ENCODE results near the gene NUDT1.

The NUDT1 gene

DNA sequence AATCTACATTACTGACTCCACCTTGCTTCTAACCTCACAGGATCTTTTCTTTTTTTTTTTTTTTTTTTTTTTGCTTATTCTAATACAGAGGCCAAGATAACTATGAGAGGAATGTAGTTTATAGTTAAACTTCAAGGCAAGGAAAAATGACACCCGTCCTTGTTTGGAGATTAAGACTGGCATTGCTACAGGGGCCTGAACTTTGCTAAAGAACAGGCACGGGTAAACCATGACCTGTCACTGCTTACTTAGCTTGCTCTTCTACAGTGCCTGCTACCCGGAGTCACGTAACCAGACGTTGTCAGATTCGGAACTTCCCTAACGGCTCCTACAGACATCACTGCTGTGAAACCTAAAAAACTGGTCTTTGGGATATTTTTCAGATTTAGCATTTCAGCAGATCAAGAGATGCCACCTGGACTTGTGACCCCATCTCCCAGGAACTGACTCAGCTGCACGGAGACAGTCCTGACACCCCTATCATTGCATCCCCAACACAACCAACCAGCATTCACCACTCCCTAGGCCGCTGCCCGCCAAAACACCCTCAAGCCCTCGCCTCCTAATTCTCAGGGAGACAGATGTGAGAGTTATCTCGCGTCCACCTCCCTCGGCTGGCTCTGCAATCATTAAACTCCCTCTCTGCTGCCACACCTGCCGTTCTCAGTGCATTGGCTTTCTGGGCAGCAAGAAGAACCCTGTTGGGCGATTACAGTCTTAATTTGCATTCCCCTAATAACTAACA lies 36.8 kb upstream of the NUDT1 start:
- peak; percentile 33 for DNase-seq (ENCODE audit: low spot score)

DNA sequence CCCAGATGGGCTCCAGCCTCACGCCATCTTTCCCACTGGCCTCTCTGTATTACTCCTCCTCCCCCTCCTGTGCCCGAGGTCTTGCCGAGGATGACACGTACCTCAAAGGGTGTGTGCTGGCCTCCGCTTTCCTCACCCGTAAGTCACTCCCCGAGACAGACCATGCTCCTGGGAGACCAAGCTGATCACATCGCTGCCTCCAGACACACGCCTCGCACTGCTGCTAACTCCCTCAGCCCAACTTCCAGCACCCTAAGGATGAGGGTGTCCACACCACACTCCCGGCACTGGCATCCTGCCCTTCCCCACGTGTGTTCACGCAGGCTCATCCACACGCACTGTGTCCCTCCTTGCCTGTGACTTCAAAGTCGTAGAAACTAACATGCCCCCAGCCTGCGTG lies 33.3 kb upstream of the NUDT1 start:
- DNase-seq (ENCODE audit: low spot score), result no peak

DNA sequence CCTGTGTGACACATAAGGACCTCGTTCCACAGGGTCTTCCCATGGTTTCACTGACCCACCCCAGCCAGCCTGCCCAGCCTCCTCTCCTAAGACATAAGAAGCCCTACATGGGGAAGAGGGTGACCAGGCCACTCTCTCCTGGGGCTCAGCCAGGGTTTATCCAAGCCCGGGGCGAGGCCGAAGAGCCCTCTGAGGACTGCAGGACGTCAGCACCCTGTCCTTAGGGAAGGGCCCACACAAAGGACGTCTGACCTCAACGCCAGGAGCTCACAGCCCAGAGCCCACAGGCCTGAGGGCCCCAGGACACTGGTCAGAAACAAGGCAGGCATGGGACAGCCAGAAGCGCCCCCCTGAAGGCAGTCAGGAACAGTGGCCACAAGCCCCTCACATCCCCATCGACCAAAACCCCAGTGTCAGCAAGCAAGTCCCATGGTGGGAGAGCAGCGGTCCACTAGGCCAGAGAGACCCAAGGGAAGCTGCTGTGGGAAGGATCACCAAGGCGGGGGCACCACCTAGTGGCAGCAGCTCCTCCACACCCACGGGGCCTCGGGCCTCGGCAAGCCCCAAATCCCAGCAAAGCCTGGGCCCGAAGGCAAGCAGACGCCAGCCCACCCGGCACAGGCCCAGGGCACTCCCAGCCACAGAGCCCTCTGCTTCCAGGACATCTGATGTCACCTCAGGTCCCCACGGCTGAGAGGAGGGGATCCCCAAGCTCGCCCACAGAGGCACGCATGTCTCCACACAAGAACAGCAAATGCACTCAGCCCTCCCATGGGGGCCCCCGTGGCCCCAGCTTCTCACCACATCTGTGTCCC lies 32.7 kb upstream of the NUDT1 start:
- no peak for DNase-seq (ENCODE audit: low spot score)

DNA sequence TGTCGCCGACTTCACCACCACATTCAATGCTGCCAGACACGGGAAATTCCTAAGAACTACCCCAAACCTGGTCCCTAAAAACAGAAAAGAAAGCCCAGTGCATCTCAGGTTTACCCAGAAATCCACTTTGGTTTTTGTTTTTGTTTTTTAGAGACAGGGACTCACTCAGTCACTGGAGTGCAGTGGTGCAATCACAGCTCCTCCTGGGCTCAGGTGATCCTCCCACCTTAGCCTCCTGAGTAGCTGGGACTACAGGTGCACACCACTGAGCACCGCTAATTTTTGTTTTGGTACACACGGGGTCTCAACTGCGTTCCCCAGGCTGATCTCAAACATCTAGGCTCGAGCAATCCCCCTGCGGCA lies 32.1 kb upstream of the NUDT1 start:
- DNase-seq (ENCODE audit: low spot score), result no peak

DNA sequence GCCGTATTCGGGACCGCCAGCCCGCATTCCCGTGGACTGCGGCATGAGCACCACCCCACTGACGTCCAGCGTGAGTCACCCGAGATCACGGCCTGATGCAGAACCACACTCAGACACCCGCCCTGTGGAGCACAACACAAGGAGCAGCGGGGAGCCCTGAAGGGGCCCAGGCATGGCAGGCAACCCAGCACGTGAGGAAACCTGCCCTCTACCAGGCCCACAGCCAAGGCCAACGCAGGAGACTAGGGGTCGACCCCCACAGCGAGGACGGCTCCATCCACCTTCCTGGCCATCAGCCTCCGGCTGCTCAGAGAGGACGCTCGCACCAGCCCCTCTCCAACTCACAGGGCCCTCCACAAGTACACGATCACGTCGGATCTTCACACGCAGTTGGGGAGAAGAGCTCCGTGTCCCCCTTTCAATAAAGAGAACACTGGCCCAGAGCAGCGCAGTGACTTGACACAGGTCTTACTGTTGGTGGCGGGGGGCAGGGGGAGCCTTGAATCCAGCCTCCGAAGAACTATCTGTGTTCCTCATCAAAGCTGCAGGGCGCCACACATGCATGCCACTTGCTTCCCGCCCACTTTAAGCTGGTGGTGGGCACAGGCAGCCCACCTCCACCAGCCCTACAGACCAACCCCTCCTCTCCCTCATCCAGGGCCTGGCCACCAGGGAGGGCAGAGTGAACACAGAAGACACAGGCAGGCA lies 31.3 kb upstream of the NUDT1 start:
- no peak for DNase-seq (ENCODE audit: low spot score)

DNA sequence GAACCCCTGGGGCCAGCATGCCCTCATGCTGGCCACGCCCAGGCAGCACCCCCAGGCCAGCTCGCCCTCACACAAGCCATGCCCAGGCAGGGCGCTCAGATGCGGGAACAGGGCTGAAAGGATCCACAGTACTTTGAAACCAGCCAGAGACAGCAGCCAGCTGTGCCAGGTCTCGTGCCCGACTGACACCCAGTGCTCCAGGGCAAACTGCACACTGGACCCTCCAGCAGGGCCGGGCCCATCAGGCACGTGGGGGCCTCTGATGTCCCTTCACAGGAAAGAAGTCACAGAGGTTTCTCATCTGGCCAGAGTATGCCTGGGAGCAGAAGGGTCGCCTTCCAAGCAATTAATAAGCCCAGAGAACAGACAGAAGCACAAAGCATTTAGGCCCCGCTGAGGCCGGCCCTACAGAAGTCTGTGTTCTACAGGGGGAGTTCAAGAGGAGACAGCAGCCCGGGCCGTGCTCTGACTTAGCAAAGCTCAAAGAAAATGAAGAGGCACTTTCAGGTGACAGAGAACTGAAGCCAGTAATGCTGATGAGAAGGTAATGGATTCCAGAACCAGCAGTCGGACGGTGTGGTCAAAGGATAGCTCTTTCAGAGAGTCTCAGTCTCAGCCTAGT lies 30.7 kb upstream of the NUDT1 start:
- DNase-seq (ENCODE audit: low spot score), result no peak

DNA sequence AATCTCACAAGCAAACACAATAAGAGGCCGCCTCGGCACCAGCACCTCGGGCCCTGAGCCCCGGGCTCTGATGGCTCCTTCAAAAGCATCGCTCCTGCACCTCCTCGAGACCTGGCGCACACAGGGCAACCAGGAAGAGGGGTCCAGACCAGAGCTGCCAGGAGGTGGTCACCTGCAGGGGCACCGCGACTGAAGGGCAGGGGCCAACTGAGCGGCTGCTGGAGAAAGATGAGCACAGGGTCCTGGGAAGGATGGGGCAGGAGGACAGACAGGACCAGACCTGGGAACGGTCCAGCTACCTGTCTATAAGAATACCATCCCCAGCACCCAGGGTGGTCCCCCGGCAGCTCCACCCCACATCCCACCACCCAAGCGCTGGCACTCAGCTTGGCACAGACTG lies 30.1 kb upstream of the NUDT1 start:
- no peak for DNase-seq (ENCODE audit: low spot score)

DNA sequence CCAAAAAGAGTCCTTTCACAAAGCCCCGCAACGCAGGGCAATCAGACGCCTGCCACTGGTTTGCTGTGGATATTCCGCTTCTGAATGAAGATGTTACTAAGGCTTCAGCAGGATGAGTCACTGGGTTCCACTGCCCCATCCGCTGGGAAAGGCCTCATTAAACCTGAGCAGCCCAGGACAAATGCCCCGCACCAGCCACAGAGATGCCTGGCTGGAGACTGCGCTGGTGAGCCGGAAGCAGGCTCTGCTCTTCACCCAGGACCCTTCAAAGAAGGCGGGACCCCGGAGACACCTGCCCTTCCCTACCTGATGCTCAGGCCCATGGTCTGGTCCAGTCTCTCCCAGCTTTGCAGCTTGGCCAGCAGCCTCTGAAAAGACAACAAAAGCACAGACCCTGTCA lies 29.1 kb upstream of the NUDT1 start:
- no peak for DNase-seq (ENCODE audit: low spot score)

DNA sequence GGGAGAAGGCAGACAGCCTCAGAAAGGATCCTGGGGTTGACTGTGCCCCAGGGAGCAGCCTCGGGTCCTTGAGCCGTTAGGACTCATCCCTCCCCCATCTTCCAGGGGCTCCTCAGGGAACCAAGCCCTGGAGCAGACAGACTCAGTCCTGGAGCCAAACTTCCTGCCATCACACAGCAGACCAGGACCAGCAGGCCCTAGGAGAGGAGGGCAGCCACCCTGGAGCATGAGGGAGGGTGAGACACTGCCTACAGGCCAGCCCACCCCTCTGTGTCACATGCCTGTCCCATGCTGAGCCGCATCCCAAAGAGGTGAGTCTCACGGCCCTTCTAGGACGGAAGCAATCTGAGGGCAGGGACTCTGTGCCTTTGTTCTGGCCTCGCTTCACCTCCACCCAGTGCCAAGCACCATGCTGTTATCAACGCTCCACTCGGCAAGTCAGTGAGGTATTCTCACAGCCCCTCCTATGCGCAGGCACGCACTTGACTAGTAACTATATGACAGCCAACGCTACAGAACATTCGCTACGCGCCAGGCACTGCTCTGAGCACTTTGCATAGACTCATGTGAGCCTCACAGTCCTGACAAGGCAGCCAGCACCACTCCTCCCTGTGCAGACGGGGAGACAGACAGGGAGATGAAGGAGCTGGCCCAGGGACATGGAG lies 28.3 kb upstream of the NUDT1 start:
- no peak for DNase-seq (ENCODE audit: low spot score)

DNA sequence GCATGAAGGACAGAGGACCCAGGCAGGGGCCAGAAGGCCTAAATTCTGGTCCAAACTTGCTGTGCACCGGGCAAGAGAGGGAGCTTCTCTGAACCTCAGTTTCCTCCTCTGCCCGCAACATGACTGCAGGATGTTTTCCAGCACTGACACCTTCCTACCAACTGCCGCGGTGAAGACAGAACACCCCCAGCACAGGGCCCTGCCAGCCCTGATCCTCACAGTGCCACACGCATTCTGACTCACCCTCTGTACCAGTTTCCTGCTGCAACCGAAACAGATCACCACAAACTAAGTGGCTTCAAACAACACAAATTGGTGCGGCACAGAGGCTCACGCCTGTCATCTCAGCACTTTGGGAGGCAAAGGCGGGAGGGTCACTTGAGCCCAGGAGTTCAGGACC lies 27.4 kb upstream of the NUDT1 start:
- DNase-seq (ENCODE audit: low spot score), result no peak

DNA sequence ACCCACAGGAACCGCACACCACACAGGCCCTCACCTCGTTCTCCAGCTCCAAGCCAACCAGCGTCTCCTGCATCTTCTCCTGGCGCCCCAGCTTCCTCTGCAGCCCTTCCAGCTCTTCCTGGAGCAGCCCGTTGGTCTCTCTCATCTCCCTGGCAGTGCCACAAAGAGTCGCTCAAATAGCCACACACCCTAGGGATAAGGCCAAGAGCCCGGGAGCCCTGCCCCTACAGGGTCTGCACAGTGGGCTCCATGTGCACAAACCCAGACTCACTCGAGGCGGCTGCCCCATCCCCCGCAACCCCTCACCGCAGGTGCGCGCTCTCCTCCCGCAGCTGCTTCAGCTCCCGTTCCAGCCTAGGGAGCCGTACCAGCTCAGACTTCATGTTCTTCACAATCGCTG lies 26.2 kb upstream of the NUDT1 start:
- no peak for DNase-seq (ENCODE audit: low spot score)

DNA sequence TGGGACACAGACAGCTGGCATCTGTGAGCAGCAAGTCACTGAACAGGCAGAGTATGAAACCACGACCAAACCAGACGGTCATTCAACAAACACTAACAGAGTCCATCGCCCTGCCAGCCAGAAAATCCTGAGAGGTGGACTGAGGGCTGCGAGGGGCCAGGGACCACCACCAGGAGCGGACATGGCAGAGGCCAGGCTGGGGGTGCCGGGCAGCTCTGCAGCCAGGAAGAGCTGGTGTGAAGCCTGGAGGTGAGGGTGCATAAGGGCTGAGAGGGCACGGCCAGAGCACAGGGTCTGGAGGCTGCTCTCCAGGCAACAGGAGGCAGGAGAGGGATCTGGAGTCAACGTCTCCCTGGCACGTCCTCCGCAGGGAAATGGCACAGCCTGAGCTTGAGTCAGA lies 24.8 kb upstream of the NUDT1 start:
- DNase-seq (ENCODE audit: low spot score), result no peak

DNA sequence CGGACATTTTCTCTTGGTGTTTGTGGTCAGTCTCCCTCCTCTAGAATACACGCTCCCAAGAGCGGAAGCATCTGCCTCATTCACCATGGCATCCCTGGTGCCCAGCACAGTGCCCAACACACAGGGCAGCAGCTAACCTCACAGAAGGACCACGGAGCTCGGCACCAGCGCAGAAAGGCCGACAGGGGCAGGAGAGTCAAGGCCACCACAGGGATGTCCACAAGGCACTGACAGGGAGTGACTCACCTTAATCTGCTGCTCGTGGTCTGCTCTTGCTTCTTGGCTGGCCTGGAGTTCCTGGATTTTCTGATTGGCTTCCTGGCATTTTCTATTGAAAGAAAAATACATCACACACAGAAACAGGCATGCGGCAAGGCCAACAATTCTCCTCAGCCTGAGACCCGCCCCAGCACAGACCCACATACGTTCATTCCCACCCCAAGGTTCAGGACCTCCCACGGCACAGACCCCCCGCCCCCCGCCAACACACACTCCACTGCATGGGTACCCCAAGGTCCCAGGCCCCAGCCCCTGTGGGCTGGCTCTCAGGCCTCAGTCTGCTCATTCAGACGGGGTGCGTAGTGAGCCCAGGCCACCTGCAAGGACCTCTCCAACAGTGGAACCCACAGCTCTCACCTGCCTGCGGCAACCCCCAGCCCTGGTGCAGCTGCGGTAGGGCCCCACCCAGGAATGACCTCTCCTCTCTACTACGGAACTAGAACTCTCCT lies 24.1 kb upstream of the NUDT1 start:
- DNase-seq (ENCODE audit: low spot score), result no peak

DNA sequence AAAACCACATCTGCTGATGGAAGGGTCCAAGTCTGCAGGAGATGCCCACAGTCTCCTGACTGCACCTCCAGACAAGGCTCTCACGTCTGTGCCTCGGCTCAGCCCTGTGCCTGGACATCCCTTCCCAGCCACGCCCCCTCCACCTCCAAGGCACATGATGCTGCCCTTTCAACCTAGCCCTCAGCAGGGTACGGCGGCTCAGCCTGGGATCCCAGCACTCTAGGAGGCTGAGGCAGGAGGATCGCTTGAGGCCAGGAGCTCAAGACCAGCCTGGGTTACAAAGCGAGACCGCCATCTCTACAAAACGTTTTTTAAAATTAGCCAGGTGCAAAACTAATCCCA lies 23.6 kb upstream of the NUDT1 start:
- no peak for DNase-seq (ENCODE audit: low spot score)

DNA sequence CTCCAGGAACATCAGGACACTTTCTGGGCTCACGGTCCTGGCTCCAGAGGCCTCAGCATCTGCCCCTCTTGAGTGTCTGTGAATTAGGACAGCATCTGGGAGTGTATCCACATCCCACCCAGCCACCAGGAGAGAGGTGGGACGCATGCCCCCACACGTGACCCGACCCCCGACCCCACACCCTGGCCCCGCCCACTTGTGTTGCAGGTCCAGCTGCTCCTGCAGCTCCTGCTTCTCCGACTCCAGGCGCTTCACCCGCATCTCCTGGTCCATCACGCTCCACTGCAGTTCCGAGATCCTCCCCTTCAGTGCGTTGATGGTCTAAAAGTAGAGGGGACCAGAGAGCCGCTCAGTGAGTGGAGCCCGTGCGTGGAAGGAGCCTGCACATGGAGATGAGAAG lies 22.9 kb upstream of the NUDT1 start:
- no peak for DNase-seq (ENCODE audit: low spot score)

DNA sequence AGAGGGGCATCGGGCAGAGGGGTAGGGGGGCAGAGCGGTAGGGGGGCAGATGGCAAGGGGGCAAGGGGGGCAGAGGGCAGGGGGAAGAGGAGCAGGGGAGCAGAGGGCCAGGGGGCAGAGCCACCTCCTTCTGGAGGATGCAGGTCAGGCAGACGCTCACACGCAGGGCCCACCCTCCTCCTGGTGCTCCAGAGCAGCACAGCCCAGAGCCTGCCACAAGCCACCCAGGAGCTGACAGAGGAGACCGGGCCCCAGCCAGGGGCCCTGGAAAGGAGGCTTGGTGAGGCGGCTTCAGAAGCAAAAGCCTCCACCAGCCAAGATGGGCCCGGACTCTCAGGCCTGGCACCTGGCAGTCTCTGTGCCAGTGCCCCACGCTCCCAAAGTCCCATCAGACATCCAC lies 22.4 kb upstream of the NUDT1 start:
- DNase-seq (ENCODE audit: low spot score), result no peak

DNA sequence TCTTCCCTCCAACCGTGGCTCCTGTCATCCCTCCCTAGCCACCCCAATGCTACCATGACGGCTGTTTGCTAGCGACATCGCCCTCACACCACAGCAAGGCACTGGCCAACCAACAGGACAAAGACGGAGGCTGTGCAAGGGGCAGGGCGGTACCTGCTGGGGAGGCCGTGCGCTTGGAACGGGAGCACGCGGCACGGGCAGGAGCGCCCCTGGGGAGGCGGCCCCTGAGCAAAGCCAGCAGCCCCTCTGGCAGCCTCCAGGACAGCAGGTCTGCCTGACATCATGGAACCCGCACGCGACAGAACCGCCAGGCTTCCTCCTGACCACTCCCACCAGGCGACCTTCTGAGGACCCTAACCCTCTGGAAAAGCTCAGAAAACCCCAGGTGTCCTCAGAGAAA lies 22.0 kb upstream of the NUDT1 start:
- DNase-seq (ENCODE audit: low spot score), result no peak

DNA sequence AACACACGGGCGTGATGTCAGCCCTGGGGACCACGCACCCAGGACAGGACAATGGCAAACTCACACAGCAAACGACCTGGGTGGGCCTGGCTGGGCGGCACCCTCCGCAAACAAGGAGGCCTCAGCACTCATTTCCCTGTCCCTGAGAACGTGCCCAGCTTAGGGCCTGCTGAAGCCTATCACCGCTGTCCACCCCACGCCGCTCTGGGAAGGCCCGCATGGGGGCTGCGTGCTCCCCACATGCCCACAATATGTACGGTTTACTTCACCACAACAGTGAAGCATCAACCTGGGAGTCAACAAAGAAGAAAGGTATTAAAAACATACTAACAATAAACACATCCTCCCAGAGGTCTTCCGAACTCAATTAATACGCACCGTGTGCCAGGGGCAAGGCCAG lies 21.5 kb upstream of the NUDT1 start:
- no peak for DNase-seq (ENCODE audit: low spot score)

DNA sequence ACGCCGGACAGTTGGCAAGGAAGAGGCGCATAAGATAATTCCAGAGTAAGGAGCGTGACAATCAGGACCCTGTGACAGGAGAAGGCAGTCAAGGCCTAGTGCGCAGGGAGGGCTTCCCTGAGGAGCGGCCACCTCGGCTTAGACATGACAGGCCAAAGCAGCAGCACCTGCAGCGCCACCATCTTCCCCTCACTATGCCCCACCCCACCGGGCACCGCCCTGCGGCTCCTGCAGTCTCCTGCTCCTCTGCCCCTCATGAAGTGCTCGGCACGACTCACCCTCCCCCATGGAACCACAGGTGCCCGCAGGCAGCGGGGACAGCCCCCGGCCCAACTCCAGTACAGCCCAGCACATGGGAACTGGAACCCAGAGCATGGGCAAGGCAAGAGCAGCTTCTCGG lies 21.1 kb upstream of the NUDT1 start:
- no peak for DNase-seq (ENCODE audit: low spot score)

DNA sequence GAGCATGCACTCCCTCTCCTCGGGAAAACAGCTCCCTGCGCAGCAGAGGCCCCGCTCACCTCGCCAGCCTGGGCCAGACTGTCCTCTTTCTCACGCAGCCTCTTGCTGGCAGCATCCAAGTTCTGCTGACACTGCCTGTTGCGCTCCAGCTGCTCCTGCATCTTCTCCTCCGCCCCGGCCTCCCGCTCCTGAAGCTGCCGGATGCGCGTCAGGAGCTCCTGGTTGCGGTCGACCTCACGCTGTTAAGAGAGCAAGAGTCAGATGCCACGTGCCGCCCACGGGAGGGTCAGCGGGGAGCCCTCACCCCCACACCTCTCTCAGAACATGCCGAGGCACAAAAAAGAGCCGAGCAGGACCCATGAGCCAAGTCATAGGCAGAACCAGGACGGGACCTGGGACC lies 19.5 kb upstream of the NUDT1 start:
- no peak for DNase-seq (ENCODE audit: low spot score)

DNA sequence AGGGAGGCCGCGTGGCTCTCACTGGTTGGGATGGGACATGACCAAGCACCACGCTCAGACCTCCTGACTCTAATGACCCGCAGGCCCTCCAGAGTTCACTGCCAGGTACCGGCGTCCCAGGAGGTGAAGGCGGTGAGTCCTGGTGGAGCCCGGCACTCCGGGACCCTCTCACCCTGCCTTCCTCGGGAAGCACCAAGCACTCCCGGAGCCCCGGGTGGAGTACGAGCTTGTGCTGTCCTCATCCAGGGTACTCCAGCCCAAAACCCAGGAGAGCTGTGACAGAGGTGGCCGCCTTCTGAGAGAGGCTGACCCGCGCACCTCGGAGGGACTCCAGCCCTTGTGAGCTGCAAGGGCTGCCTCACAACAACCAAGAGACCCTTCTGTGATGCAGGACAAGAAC lies 18.7 kb upstream of the NUDT1 start:
- DNase-seq (ENCODE audit: low spot score), result no peak

DNA sequence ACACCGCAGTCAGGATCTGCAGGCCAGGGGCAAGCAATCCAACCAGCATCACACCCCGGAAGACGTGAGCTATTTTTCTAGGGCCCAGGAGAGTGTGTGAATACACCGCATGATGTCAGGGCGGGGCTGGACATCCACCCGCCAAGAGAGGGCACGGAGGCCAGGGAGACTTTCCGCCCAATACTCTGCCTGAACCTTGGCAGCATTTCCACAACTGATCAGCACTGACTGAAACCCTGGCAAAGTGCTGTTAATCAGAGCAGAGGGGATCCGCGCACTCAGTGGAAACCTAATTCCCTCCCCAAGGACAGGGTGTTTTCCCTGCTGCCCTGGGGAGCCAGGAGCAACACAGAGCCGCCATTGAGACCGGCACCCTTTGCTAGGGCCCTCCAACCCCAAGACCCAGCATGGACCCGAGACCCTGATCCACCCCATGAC lies 17.5 kb upstream of the NUDT1 start:
- DNase-seq (ENCODE audit: low spot score), result no peak
